K562 (cell line): Measurements from ENCODE around the gene MEIS1. TPM values are rescaled to one million over a fixed set of nuclear protein-coding genes. Genes with fewer than 3 reads are reported as not detected.

Experiments
- CREM ChIP-seq: IDR thresholded peaks from 2 replicates; pipeline ENCODE4 v1.6.1; 2014; ENCODE audit warnings: antibody characterized with exemption, low read depth
- DNMT1 ChIP-seq: fragments of 450-650 bp; IDR thresholded peaks from 2 replicates; pipeline ENCODE4 v1.6.1; 2016; ENCODE audit warnings: antibody characterized with exemption, mild to moderate bottlenecking
- FOXM1 ChIP-seq, 2 experiments: fragments of 450-650 bp in 1 of 2; sonication (generic) in 1 of 2; formaldehyde crosslinking in 1 of 2; IDR thresholded peaks; 2 replicates each; pipeline versions ENCODE4 v1.6.1 to v1.9.0; 2017 to 2022; ENCODE audit warnings: low read depth in 2 of 2, mild to moderate bottlenecking in 2 of 2, missing genetic modification reagents in 1 of 2, moderate library complexity in 1 of 2
- HEY1 ChIP-seq: fragments of 250-450 bp; sonication (Bioruptor Pico); IDR thresholded peaks from 2 replicates; pipeline ENCODE4 v1.5.0; 2020; ENCODE audit warnings: mild to moderate bottlenecking, moderate library complexity, borderline replicate concordance
- MTA3 ChIP-seq: fragments of 450-650 bp; formaldehyde crosslinking; IDR thresholded peaks from 2 replicates; pipeline ENCODE4 v1.6.1; 2017; ENCODE audit warnings: mild to moderate bottlenecking, borderline replicate concordance
- NEUROD1 ChIP-seq: fragments of 150-350 bp; IDR thresholded peaks from 2 replicates; pipeline ENCODE4 v1.6.1; 2014; ENCODE audit warnings: borderline replicate concordance, low read length, low read depth; ENCODE audit not compliant: partially characterized antibody
- PHF21A ChIP-seq: fragments of 450-650 bp; IDR thresholded peaks from 2 replicates; pipeline ENCODE4 v1.6.1; 2017; ENCODE audit warnings: low read depth, borderline replicate concordance
- POLR2H ChIP-seq: IDR thresholded peaks from 2 replicates; pipeline ENCODE4 v1.6.1; 2016; ENCODE audit warnings: missing genetic modification characterization, low read depth, mild to moderate bottlenecking, control low read depth, missing compliant biosample characterization, moderate library complexity
- RREB1 ChIP-seq: fragments of 250-450 bp; sonication (Bioruptor Pico); IDR thresholded peaks from 2 replicates; pipeline ENCODE4 v1.4.0; 2020
- ZC3H8 ChIP-seq: fragments of 450-650 bp; IDR thresholded peaks from 2 replicates; pipeline ENCODE4 v1.6.1; 2017
- ZMIZ1 ChIP-seq, 2 experiments: fragments of 150-350 bp in 1 of 2; IDR thresholded peaks; 2 replicates each; pipeline ENCODE4 v1.6.1; 2012 to 2016; ENCODE audit warnings: low read depth in 2 of 2, low read length in 2 of 2, mild to moderate bottlenecking in 1 of 2, moderate library complexity in 1 of 2
- ZNF408 ChIP-seq: fragments of 250-450 bp; sonication (Bioruptor Pico); IDR thresholded peaks from 2 replicates; pipeline ENCODE4 v1.4.0; 2020; ENCODE audit warnings: low read depth, mild to moderate bottlenecking, moderate library complexity
- ZNF584 ChIP-seq: fragments of 200-800 bp; sonication (Bioruptor generic); IDR thresholded peaks from 2 replicates; pipeline ENCODE4 v1.6.1; 2016; ENCODE audit warnings: low read depth, mild to moderate bottlenecking, missing genetic modification characterization, missing compliant biosample characterization
- polyA plus RNA-seq, 8 experiments: library from polyadenylated mRNA; depleted of rRNA in 4 of 8; stranded (reverse) in 5 of 8; unstranded in 3 of 8; fragments of >200 nt; fragmentation: Nextera tagmentation in 2 of 8; fragmentation: Illumina TruSeq in 1 of 8; extraction: Ambion mirVana in 2 of 8; extraction: Trizol in 1 of 8; gene quantifications; 2 replicates each; pipeline versions ENCODE4 v1.2.1 to v1.2.3, GENCODE V29; 2011 to 2014; ENCODE audit warnings: inconsistent platforms in 1 of 8, missing spikeins in 1 of 8
- total RNA-seq, 7 experiments: library from RNA; depleted of rRNA in 6 of 7; stranded (reverse); fragments of >200 nt in 6 of 7; fragmentation: Illumina TruSeq in 2 of 7; extraction: Trizol in 2 of 7; gene quantifications; 2 replicates each; pipeline versions ENCODE4 v1.2.1 to v1.2.3, GENCODE V29; 2011 to 2021; ENCODE audit warnings: low replicate concordance in 1 of 7
- TF ChIP-seq, protein P1 (sequence below): fragments of 450-650 bp; IDR thresholded peaks from 2 replicates; pipeline ENCODE4 v1.6.1; 2016; ENCODE audit warnings: missing biosample characterization, missing genetic modification characterization
- TF ChIP-seq, protein P2 (sequence below), 2 experiments: fragments of 450-650 bp; conservative IDR thresholded peaks; 2 replicates each; pipeline ENCODE4 v1.6.1; 2017; ENCODE audit warnings: mild to moderate bottlenecking in 2 of 2, moderate library complexity in 2 of 2

Gene MEIS1
- total and polyA plus RNA-seq, 9 of the 15 experiments (the other 6 are each of a cell fraction or from before 2014, with no cell fraction given), result 2.3 to 9.0 (median 5.9) TPM

GRCh38 chr2:66481100-66481549, 46.2 kb downstream of the MEIS1 start (continued):
- TF ChIP-seq DNMT1 (no peak), ZNF408 (CRISPR knock-in tag) (no peak), PHF21A (no peak; the same call in 1 of the 2 replicates), MTA3 (peak; percentile 83), FOXM1 (IDR thresholded peaks at IDR 0.05; ENCODE audit: low read depth) (peak; percentile 48), FOXM1 (CRISPR knock-in tag; IDR thresholded peaks at IDR 0.05; ENCODE audit: low read depth) (no peak), RREB1 (CRISPR knock-in tag) (0 out of 2 replicates have a peak, but pooled peaks have one; percentile 14), HEY1 (no peak), CREM (peak; percentile 91), ZC3H8 (no peak), POLR2H (no peak), NEUROD1 (peak; percentile 15), ZMIZ1 (IDR thresholded peaks at IDR 0.05; ENCODE audit: low read depth in 2 of 2, low read length in 2 of 2) (peak in 1 of 2 experiments; percentile 72; a peak in 1 of 4 replicates), ZNF584 (CRISPR knock-in tag) (0 out of 2 replicates have a peak, but pooled peaks have one; percentile 46)
- TF ChIP-seq, protein P1, sequence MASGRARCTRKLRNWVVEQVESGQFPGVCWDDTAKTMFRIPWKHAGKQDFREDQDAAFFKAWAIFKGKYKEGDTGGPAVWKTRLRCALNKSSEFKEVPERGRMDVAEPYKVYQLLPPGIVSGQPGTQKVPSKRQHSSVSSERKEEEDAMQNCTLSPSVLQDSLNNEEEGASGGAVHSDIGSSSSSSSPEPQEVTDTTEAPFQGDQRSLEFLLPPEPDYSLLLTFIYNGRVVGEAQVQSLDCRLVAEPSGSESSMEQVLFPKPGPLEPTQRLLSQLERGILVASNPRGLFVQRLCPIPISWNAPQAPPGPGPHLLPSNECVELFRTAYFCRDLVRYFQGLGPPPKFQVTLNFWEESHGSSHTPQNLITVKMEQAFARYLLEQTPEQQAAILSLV (tag), result no peak
- TF ChIP-seq, protein P2, sequence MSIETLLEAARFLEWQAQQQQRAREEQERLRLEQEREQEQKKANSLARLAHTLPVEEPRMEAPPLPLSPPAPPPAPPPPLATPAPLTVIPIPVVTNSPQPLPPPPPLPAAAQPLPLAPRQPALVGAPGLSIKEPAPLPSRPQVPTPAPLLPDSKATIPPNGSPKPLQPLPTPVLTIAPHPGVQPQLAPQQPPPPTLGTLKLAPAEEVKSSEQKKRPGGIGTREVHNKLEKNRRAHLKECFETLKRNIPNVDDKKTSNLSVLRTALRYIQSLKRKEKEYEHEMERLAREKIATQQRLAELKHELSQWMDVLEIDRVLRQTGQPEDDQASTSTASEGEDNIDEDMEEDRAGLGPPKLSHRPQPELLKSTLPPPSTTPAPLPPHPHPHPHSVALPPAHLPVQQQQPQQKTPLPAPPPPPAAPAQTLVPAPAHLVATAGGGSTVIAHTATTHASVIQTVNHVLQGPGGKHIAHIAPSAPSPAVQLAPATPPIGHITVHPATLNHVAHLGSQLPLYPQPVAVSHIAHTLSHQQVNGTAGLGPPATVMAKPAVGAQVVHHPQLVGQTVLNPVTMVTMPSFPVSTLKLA (conservative IDR thresholded peaks at IDR 0.05), result peak in 1 of 2 experiments; percentile 47; a peak in 1 of 4 replicates
